ENCODE measurements around the gene TUT4.

The TUT4 gene

GRCh38 chr1:52460694-52461093, 92.2 kb downstream of the TUT4 start:
- DNase-seq: no peak

DNA sequence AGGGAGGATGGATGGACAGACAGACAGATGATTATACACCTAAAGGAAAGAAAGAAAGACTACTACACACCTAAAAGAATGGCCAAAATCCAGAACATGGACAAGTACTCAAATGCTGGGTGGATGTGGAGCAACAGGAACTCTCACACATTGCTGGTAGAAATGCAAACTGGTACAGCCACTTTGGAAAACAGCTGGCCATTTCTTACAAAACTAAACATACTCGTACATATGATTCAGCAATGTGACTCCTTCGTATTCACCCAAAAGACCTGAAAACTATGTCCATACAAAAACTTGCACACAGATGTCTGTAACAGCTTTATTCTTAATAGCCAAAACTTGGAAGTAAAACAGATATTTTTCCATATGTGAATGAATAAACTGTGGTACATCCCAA, 97.2 kb downstream of the TUT4 start:
- no peak for DNase-seq

- DNase-seq: no peak
Measured at GRCh38 chr1:52454779-52455178, 98.1 kb downstream of the TUT4 start.

GRCh38 chr1:52454127-52454526, 98.8 kb downstream of the TUT4 start:
- DNase-seq: no peak

- no peak for DNase-seq
Measured at GRCh38 chr1:52444463-52444862, 108.4 kb downstream of the TUT4 start.

- DNase-seq: no peak
Measured at GRCh38 chr1:52439976-52440375, 112.9 kb downstream of the TUT4 start.

GRCh38 chr1:52436817-52437216, 116.1 kb downstream of the TUT4 start:
- DNase-seq: no peak

GRCh38 chr1:52435650-52436049, 117.2 kb downstream of the TUT4 start:
- DNase-seq: no peak

DNA sequence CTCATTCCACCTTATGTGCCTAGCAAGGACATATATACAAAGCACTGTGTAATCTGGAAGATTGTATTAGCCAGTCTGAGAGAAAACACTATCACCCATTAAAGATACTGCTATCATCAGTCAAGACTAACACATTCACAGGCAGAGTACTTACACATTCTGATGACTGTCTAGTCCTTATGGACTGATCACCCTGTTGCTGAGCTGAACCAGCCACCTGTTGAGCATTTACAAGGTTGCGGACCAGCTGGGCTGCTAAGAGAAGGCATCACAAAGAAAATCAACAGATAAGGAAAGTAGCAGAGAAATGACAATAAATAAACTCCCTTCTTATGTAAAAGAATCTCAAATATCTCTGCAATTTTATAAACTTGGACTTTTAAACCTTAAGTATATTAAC, 117.7 kb downstream of the TUT4 start:
- DNase-seq: no peak

GRCh38 chr1:52432807-52433206, 120.1 kb downstream of the TUT4 start:
- DNase-seq: peak; percentile 31

DNA sequence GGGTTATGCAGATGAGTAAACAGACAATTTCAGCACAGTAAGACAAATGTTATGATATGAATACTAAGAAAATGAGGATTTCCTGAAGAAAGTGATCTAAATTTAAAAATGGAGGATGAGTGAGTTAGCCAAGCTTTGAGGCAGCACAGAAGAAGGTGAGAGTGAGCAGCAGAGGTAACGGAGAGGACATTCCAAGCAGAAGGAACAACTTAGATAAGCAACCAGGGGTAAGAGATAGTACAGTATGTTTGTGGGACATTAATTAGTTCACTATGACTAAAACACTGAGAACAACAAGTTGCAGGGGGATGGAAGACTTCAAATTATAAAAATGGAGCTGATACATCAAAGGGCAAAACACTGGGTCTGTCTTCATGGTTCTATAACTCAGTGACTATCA, 125.7 kb downstream of the TUT4 start:
- DNase-seq: no peak

- DNase-seq: no peak
Measured at GRCh38 chr1:52426371-52426770, 126.5 kb downstream of the TUT4 start.

- peak; percentile 44 for DNase-seq
Measured at GRCh38 chr1:52424813-52425212, 128.1 kb downstream of the TUT4 start.

- DNase-seq: peak; percentile 78
Measured at GRCh38 chr1:52424231-52424636, 128.7 kb downstream of the TUT4 start.

DNA sequence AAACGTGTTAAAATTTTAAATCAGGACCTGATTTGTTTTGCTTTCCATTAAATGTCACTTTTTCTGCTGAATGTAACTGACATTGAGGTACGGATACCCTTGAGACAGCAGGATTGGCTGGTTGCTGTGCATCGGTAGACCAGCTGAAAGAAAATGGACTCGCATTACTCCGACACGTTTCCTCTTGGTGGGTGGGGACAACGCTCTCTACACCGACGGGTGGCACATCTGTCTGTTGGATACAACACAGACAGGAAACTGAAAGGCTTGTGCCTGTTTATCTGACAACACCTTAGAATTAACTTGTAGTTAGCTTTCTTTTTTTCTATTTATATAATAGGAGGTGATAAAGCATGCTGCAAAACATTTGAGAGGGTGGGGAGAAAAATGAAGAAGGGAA, 129.1 kb downstream of the TUT4 start:
- peak; percentile 66 for DNase-seq

GRCh38 chr1:52423055-52423454, 129.8 kb downstream of the TUT4 start:
- DNase-seq: no peak

- DNase-seq: no peak
Measured at GRCh38 chr1:52420713-52421112, 132.2 kb downstream of the TUT4 start.

- no peak for DNase-seq
Measured at GRCh38 chr1:52416811-52417210, 136.1 kb downstream of the TUT4 start.

- DNase-seq: no peak
Measured at GRCh38 chr1:52414942-52415341, 137.9 kb downstream of the TUT4 start.

DNA sequence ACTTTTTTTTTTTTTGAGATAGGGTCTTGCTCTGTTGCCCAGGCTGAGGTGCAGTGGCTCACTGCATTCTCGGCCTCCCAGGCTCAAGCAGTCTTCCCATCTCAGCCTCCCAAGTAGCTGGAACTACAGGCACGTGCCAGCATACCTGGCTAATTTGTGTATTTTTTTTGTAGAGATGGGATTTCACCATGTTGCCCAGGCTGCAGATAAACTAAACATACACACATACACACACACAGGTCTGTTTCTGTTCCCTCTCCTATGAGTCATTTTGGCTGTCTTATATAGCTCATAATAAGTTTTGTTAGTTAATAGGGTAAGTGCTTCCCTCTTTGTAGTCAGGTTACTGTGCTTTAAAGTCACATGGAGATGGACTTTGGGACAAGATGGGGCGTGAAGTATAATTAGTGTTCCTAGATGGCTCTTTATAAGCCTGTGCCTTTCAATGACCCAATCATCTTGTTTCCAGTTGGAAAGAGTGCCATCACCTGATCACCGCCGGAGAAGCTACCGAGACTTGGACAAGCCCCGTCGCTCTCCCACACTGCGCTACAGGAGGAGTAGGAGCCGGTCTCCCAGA, 139.4 kb downstream of the TUT4 start:
- DNase-seq: no peak

DNA sequence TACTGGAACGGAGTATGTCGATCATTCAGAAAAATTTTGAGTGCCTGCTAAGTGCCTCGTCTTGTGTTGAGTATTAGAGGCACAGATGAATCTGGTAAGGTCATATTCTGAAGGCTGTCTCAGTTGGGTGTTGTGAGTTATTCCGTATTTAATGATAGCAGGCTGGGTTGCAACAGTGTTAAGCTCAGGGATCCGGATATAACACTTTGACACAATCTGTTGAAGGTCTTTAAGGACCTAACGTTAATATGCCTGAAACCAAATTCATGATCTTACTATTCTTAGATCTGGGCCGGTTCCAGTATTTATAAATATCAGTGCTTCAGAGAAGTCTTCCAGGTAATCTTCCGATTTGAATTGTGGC, 147.9 kb downstream of the TUT4 start:
- no peak for DNase-seq

GRCh38 chr1:52404116-52404974, 148.5 kb downstream of the TUT4 start, which contains the start of the genes ORC1 and PRPF38A:
TSS of gene ORC1 (minus strand) at chr1:52404423. CDS start at chr1:52402223, 2,200 bp downstream.
TSS of gene PRPF38A (plus strand) at chr1:52404602. CDS start at chr1:52404750, 148 bp downstream.
- DNase-seq: peak; percentile 100

- DNase-seq: peak; percentile 95
Measured at GRCh38 chr1:52403566-52404115, 149.3 kb downstream of the TUT4 start.

DNA sequence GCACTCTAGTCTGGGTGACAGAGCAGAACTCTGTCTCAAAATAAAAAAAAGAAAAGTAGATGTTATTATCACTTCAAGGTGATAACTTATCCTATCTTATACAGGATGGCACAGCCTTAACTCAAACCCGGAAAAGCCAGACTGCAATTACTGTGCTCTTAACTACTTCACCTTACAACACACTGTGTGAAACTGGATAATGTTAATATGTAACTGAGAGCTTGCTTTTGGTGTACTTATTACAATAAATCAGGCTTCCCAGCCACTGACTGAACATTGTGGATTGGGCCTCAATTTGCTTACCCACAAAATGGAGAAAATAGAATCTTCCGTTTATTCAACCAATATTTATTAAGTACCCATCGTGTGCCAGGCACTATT, 150.0 kb downstream of the TUT4 start:
- DNase-seq: no peak
